ACC112 (cell line): ENCODE results near the gene NDST3.
"Not testable (repeated sequence)": the region's sequence is repeated elsewhere in the genome, so short reads cannot be mapped to it uniquely, and the experiment has no call there.

Experiments
- H2AFZ ChIP-seq: fragments of 200-600 bp; sonication (generic); one replicate; pipeline ENCODE4 v1.6.0; 2017; ENCODE audit warnings: antibody characterized with exemption, low read length; ENCODE audit not compliant: unreplicated experiment
- H3K27ac ChIP-seq: fragments of 200-600 bp; sonication (generic); 2 replicates; pipeline ENCODE4 v1.5.1; 2014; ENCODE audit warnings: low read depth, mild to moderate bottlenecking, antibody characterized with exemption, low read length, moderate library complexity
- H3K27me3 ChIP-seq: fragments of 200-600 bp; sonication (generic); 2 replicates; pipeline ENCODE4 v1.6.1; 2014; ENCODE audit warnings: mild to moderate bottlenecking, antibody characterized with exemption, low read length, moderate library complexity, mixed read lengths; ENCODE audit not compliant: insufficient read depth
- H3K36me3 ChIP-seq: fragments of 200-600 bp; sonication (generic); 2 replicates; pipeline ENCODE4 v1.6.1; 2016; ENCODE audit warnings: mild to moderate bottlenecking, antibody characterized with exemption, low read length, moderate library complexity, mixed read lengths; ENCODE audit not compliant: insufficient read depth
- H3K4me1 ChIP-seq: fragments of 200-600 bp; sonication (generic); one replicate; pipeline ENCODE4 v1.6.1; 2016; ENCODE audit warnings: low read length, mixed read lengths; ENCODE audit not compliant: insufficient read depth, unreplicated experiment, control insufficient read depth
- H3K4me3 ChIP-seq: fragments of 200-600 bp; sonication (generic); 2 replicates; pipeline ENCODE4 v1.5.1; 2014; ENCODE audit warnings: mild to moderate bottlenecking, low read depth, low read length
- H3K79me2 ChIP-seq: fragments of 200-600 bp; sonication (generic); one replicate; pipeline ENCODE4 v1.6.0; 2016; ENCODE audit warnings: low read length; ENCODE audit not compliant: control insufficient read depth, unreplicated experiment, insufficient read depth

NDST3 gene

DNA sequence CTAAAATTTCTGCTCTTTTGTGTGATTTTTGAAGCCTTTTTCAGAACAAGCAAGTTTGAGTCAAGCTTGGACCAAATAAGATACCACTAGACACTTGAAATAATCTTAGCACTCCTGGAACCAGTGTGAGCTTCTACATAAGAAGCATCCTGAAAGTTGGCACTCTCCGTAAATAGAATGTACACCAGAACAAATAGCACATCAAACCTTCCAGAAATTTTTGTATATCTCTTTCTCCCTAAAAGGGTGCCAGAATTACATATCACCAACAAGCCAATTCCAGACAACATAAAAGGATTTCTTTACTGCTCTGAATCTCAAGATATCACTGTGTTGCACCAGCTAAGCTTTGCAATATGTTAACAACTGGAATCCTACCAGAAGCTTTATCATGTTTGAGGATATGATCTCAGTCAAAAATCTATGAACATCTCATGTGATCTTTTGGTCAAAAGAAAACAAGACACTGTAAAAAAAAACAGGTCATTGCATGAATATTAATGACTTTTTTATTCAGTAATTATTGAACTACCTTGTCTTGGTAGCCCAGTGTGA is 201.4 kb downstream of the NDST3 start:
- no peaks in the 10 kb centered on the region for H3K36me3 ChIP-seq
- H3K79me2 ChIP-seq = no peaks in the 10 kb centered on the region

DNA sequence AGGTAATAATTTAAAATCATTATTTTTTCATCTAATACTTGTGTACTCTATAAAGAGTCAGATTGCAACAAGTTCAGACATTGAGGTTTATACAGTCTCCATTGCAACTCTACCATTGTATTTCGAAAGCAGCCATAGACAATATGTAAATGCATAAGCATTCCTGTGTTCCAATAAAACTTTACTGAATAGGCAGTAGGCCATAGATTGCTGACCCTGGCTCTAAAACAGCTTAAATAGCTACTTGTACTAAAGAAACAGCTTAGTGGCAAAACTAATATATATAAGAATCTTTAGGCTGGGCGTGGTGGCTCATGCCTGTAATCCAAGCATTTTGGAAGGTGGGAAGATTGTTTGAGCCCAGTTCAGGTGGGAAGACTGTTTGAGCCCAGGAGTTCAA is 203.2 kb downstream of the NDST3 start:
- H2AFZ ChIP-seq = no peak overlapping the region
- H3K4me3 ChIP-seq = no peak overlapping the region
- H3K27ac ChIP-seq = no peak overlapping the region
- peaks cover 43% of the 10 kb centered on the region for H3K27me3 ChIP-seq
- H3K79me2 ChIP-seq = no peaks in the 10 kb centered on the region
- H3K36me3 ChIP-seq = no peaks in the 10 kb centered on the region
- H3K4me1 ChIP-seq = no peaks in the 10 kb centered on the region

More for the DNA sequence above, 201.4 kb downstream of the NDST3 start:
- no peak overlapping the region for H2AFZ ChIP-seq
- H3K4me1 ChIP-seq = no peaks in the 10 kb centered on the region
- H3K27me3 ChIP-seq = peaks cover 32% of the 10 kb centered on the region
- H3K27ac ChIP-seq = no peak overlapping the region
- no peak overlapping the region for H3K4me3 ChIP-seq

DNA sequence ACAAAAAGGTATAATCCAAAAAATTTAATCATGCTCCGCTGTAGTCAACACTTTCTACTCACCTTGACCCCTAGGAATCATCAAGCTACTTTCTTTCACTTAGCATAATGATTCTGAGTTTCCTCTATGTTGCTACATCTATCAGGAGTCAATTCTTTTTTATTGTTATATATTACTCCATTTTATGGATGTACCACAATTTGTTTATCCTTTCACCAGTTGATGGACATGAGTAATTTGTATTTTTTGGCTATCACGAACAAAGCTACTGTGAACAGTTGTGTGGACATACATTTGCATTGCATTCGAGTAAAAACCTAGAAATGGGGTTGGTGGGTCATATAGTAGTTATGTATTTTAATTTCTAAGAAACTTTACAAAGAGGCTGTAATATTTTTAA is 215.6 kb downstream of the NDST3 start:
- Histone ChIP-seq H3K36me3 (no peaks in the 10 kb centered on the region), H3K27ac (no peak overlapping the region)

DNA sequence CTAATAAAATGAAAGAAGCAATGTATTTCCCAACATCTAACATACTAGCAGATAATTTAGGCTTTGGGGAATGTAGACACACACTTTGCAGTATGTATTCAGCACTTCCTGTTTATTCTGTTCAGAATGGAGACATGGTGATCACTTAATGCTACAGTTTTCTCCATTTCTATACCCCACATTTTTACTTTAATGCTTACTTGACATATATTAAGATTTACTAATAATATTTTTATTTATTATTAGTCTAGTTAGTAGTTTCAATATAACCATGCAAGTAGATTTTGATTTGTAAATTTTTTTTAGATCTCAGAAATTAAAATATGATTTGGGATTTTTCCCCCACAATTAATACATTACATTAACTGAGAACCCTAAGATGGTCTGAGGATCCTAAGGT is 220.1 kb downstream of the NDST3 start:
- Histone ChIP-seq H3K27ac (no peak overlapping the region), H3K27me3 (no peaks in the 10 kb centered on the region), H2AFZ (no peak overlapping the region), H3K4me1 (no peaks in the 10 kb centered on the region), H3K79me2 (no peaks in the 10 kb centered on the region), H3K36me3 (no peaks in the 10 kb centered on the region), H3K4me3 (no peak overlapping the region)

More for the DNA sequence above, 215.6 kb downstream of the NDST3 start:
- Histone ChIP-seq H3K4me1 (no peaks in the 10 kb centered on the region), H2AFZ (no peak overlapping the region), H3K27me3 (no peaks in the 10 kb centered on the region), H3K79me2 (no peaks in the 10 kb centered on the region), H3K4me3 (no peak overlapping the region)

DNA sequence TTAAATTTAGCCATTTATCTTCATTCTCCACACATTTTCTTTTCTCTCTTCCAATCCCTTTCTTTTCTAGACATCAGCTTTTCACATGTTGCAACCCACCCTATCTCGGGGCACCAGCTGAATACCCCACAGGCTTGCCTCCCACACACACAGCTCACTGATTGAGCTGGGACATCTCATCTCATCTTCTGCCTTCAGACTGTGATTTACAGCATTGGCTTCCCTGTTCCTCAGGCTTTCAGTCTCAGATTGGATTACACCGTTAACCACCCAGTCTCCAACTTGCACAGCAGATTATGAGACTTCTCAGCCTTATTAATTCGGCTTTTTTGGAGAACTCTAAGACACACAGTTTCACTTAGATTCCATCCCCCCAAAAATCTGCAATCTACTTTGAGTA is 224.8 kb downstream of the NDST3 start:
- Histone ChIP-seq H3K79me2 (no peaks in the 10 kb centered on the region), H3K4me3 (no peak overlapping the region), H3K36me3 (no peaks in the 10 kb centered on the region), H2AFZ (no peak overlapping the region), H3K27me3 (peaks cover under 1% of the 10 kb centered on the region; the same call in 1 of the 2 replicates), H3K27ac (no peak overlapping the region), H3K4me1 (no peaks in the 10 kb centered on the region)

DNA sequence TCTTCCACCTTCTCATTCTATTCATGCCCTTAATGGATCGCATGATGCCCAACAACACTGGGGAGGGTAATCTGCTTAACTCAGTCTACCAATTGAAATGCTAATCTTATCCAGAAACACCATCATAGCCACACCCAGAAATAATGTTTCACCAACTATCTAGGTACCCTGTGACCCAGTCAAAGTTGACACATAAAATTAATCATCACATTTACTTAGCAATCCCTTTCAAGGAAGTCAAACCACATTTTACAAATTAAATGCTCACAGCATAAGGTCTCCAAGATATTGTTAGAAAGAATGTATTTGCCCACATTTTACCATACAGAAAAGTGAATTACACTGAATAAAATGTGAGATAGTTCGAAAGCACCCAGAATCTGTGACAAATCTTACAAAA is 226.0 kb downstream of the NDST3 start:
- Histone ChIP-seq H3K4me1 (no peaks in the 10 kb centered on the region), H3K36me3 (no peaks in the 10 kb centered on the region), H3K4me3 (no peak overlapping the region), H3K27ac (no peak overlapping the region), H3K27me3 (peaks cover 8% of the 10 kb centered on the region; the same call in 1 of the 2 replicates), H2AFZ (no peak overlapping the region), H3K79me2 (no peaks in the 10 kb centered on the region)

DNA sequence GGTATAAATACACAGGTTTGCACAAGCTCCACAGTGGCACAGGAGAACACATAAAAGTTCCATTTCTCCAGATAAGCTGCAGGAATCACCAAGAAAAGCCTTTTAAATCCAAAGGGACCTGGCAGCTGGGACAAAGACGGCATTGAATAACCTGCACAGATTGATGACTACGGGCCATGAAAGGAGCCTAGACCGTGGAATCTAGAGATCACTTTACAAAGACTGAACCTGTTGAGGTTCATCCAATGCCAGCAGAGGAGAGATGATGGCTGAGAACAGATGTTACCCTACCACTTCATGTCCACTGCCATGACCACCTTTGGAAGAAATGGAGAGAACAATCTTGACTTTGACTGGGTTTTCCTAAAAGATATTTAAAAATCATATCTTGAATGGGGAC is 229.8 kb downstream of the NDST3 start:
- Histone ChIP-seq H3K79me2 (no peaks in the 10 kb centered on the region), H3K27ac (no peak overlapping the region), H3K4me1 (no peaks in the 10 kb centered on the region), H2AFZ (no peak overlapping the region), H3K4me3 (no peak overlapping the region), H3K27me3 (peaks cover 8% of the 10 kb centered on the region; the same call in 1 of the 2 replicates), H3K36me3 (no peaks in the 10 kb centered on the region)

DNA sequence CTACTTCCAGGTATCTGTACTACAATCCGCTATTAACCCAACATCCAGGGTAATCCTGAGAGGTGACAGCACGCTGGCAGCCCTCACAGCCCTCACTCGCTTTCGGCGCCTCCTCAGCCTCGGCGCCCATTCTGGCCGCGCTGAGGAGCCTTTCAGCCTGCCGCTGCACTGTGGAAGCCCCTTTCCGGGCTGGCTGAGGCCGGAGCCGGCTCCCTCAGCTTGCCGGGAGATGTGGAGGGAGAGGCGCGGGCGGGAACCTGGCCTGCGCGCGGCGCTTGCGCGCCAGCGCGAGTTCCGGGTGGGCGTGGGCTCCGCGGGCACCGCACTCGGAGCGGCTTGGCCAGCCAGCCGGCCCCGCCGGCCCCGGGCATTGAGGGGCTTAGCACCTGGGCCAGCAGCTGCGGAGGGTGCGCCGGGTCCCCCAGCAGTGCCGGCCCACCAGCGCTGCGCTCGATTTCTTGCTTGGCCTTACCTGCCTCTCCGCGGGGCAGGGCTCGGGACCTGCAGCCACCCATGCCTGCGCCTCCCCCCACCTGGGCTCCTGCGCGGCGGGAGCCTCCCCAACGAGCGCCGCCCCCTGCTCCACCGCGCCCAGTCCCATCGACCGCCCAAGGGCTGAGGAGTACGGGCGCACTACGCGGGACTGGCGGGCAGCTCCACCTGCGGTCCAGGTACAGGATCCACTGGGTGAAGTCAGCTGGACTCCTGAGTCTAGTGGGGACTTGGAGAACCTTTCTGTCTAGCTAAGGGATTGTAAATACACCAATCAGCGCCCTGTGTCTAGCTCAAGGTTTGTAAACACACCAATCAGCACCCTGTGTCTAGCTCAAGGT is 231.2 kb downstream of the NDST3 start:
- no peaks in the 10 kb centered on the region for H3K4me1 ChIP-seq
- peaks cover 8% of the 10 kb centered on the region; the same call in 1 of the 2 replicates for H3K27me3 ChIP-seq
- peak overlapping the region; percentile 70 for H3K4me3 ChIP-seq
- H3K36me3 ChIP-seq = no peaks in the 10 kb centered on the region
- no peak overlapping the region for H3K27ac ChIP-seq
- no peaks in the 10 kb centered on the region for H3K79me2 ChIP-seq
- H2AFZ ChIP-seq = peak overlapping the region; percentile 53

DNA sequence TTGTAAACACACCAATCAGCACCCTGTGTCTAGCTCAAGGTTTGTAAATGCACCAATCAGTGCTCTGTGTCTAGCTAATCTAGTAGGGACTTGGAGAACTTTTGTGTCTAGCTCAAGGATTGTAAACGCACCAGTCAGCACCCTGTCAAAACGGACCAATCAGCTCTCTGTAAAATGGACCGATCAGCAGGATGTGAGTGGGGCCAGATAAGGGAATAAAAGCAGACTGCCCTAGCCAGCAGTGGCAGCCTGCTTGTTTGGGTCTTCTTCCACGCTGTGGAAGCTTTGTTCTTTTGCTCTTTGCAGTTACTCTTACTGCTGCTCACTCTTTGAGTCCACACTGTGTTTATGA is 231.8 kb downstream of the NDST3 start:
- H3K27me3 ChIP-seq, H3K4me3 ChIP-seq, H3K27ac ChIP-seq, H3K36me3 ChIP-seq, H3K79me2 ChIP-seq, H2AFZ ChIP-seq, H3K4me1 ChIP-seq: not testable (repeated sequence)

DNA sequence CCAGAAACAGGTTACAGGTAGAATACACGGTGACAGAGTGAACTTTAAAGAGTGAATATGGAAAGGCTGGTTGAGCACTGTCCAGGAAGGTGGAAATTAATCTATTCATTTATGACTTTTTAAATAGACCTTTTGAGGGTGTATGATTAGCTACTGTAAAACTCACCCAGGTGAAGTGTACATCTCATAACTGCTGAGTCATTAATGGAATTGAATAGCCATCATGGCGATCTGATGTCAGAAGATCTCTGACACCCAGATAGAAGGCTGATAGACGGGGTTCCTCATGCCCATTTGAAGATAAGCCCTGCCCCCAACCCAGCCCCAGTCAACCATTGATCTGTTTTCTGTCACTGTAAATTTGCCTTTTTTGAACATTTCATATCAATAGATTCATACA is 234.5 kb downstream of the NDST3 start:
- Histone ChIP-seq H2AFZ (no peak overlapping the region), H3K4me1 (no peaks in the 10 kb centered on the region), H3K36me3 (no peaks in the 10 kb centered on the region), H3K4me3 (no peak overlapping the region), H3K27me3 (peaks cover 29% of the 10 kb centered on the region), H3K27ac (no peak overlapping the region), H3K79me2 (no peaks in the 10 kb centered on the region)

DNA sequence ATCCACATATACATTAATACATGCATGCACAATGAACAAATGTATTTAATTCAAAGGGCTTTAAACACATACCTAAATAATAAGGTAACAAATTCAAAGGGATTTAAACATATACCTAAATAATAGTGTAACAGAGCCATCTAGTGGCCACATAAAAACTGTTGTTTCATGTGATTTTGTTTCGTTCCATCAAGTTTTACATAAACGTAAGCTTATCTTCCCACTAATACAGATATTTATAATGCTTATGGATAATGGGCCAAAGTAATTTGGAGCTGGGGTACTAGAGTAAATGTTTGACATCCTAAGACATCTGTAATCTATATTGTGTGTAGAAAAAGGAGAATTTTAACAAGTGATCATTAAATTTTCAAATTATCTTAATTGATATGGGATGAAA is 236.2 kb downstream of the NDST3 start:
- Histone ChIP-seq H3K4me3 (no peak overlapping the region), H2AFZ (no peak overlapping the region), H3K79me2 (no peaks in the 10 kb centered on the region), H3K4me1 (no peaks in the 10 kb centered on the region), H3K27ac (no peak overlapping the region), H3K27me3 (peaks cover 23% of the 10 kb centered on the region), H3K36me3 (no peaks in the 10 kb centered on the region)
